H1 (cell line): Measurements from ENCODE around the gene MIA2. TPM values are rescaled to one million over a fixed set of nuclear protein-coding genes. Genes with fewer than 3 reads are reported as not detected.

ENCODE experiments used
- CTCF ChIA-PET: fragments of 300-600 bp; sonication (Branson Sonifier 250); formaldehyde crosslinking; loops from one replicate; lab custom pipeline; 2021; ENCODE audit not compliant: partially characterized antibody; lab: Charles Lee
- POLR2A ChIA-PET: fragments of 300-600 bp; sonication (Branson Sonifier 250); formaldehyde crosslinking; loops from one replicate; lab custom pipeline; 2021; ENCODE audit warnings: inconsistent platforms; ENCODE audit not compliant: partially characterized antibody; lab: Charles Lee
- DNase-seq, 2 experiments: peaks; one replicate each; pipeline versions ENCODE4 v3.0.0 to v3.0.0-alpha.2; 2010 to 2022; ENCODE audit warnings: low spot score in 2 of 2, low read depth in 1 of 2, mixed read lengths in 1 of 2
- FAIRE-seq: peaks from 2 replicates; lab custom pipeline; 2011; peaks lifted over from hg19 to GRCh38; lab: Jason Lieb, UNC
- H2AFZ ChIP-seq: 2 replicates; pipeline ENCODE4 v1.8.1; 2012; ENCODE audit warnings: low read length, inconsistent platforms
- H2AK5ac ChIP-seq: 2 replicates; pipeline ENCODE4 v1.6.1; 2013; ENCODE audit warnings: low read depth, low read length
- H2BK120ac ChIP-seq: replicated peaks from 2 replicates; pipeline ENCODE3; 2013; ENCODE audit warnings: low read depth, low read length, inconsistent platforms
- H2BK12ac ChIP-seq: 2 replicates; pipeline ENCODE4 v1.6.1; 2013; ENCODE audit warnings: low read depth, low read length
- H2BK15ac ChIP-seq: 2 replicates; pipeline ENCODE4 v1.6.1; 2013; ENCODE audit warnings: low read length
- H2BK20ac ChIP-seq: 2 replicates; pipeline ENCODE4 v1.6.1; 2013; ENCODE audit warnings: low read length
- H2BK5ac ChIP-seq: 2 replicates; pipeline ENCODE4 v1.6.1; 2013; ENCODE audit warnings: low read depth, low read length
- H3K14ac ChIP-seq: 2 replicates; pipeline ENCODE4 v1.6.1; 2013; ENCODE audit warnings: inconsistent platforms; ENCODE audit not compliant: insufficient read length
- H3K18ac ChIP-seq: 2 replicates; pipeline ENCODE4 v1.6.1; 2013; ENCODE audit warnings: low read length; ENCODE audit errors: extremely low read depth
- H3K23ac ChIP-seq: 2 replicates; pipeline ENCODE4 v1.6.1; 2013; ENCODE audit warnings: inconsistent platforms; ENCODE audit not compliant: insufficient read length
- H3K23me2 ChIP-seq: 2 replicates; pipeline ENCODE4 v1.6.1; 2013; ENCODE audit warnings: low read depth, low read length
- H3K27ac ChIP-seq: 2 replicates; pipeline ENCODE4 v1.6.1; 2011; ENCODE audit warnings: low read depth, low read length, inconsistent platforms
- H3K27me3 ChIP-seq, 4 experiments: replicated peaks in 1 of 4; 1 replicate in 1 of 4; 2 replicates in 3 of 4; pipeline versions ENCODE4 v1.6.1 to v1.8.1; 2011 to 2013; ENCODE audit warnings: low read length in 3 of 4, mild to moderate bottlenecking in 3 of 4, inconsistent platforms in 2 of 4, mixed read lengths in 2 of 4, moderate library complexity in 1 of 4; ENCODE audit not compliant: control insufficient read depth in 3 of 4, insufficient read depth in 3 of 4; ENCODE audit errors: extremely low read depth in 1 of 4
- H3K36me3 ChIP-seq, 4 experiments: 2 replicates each; pipeline versions ENCODE4 v1.6.1 to v1.8.1; 2011 to 2013; ENCODE audit warnings: mild to moderate bottlenecking in 4 of 4, low read length in 3 of 4, moderate library complexity in 2 of 4, control low read depth in 1 of 4, inconsistent platforms in 1 of 4; ENCODE audit not compliant: insufficient read depth in 4 of 4, control insufficient read depth in 2 of 4
- H3K4ac ChIP-seq: replicated peaks from 2 replicates; pipeline ENCODE3; 2013; ENCODE audit warnings: low read length, low read depth, mixed read lengths, inconsistent platforms; ENCODE audit not compliant: insufficient read length
- H3K4me1 ChIP-seq, 4 experiments: replicated peaks in 1 of 4; 1 replicate in 1 of 4; 2 replicates in 3 of 4; pipeline versions ENCODE4 v1.6.1 to v1.8.1; 2011 to 2013; ENCODE audit warnings: low read length in 3 of 4, inconsistent platforms in 2 of 4, mixed read lengths in 1 of 4; ENCODE audit not compliant: insufficient read depth in 4 of 4, control insufficient read depth in 3 of 4
- H3K4me2 ChIP-seq, 2 experiments: 2 replicates each; pipeline versions ENCODE4 v1.6.1 to v1.8.1; 2011 to 2013; ENCODE audit warnings: low read depth in 2 of 2, low read length in 2 of 2, control low read depth in 1 of 2, inconsistent platforms in 1 of 2, mild to moderate bottlenecking in 1 of 2; ENCODE audit not compliant: insufficient read depth in 1 of 2
- H3K4me3 ChIP-seq, 4 experiments: fragments of 200-600, 300-600 bp in 1 of 4; sonication (generic), shearing (Covaris generic), sonication (Bioruptor Twin) in 1 of 4; 2 replicates each; pipeline versions ENCODE4 v1.5.1 to v1.8.1; 2011 to 2016; ENCODE audit warnings: low read length in 4 of 4, low read depth in 3 of 4, control low read depth in 2 of 4, inconsistent platforms in 2 of 4, mild to moderate bottlenecking in 2 of 4, mixed read lengths in 1 of 4, moderate library complexity in 1 of 4; ENCODE audit not compliant: insufficient read depth in 2 of 4; ENCODE audit errors: extremely low read depth in 1 of 4
- H3K56ac ChIP-seq: replicated peaks from 2 replicates; pipeline ENCODE3; 2013; ENCODE audit warnings: low read depth, mild to moderate bottlenecking, mixed read lengths, low read length, inconsistent platforms; ENCODE audit not compliant: insufficient read length
- H3K79me1 ChIP-seq: 2 replicates; pipeline ENCODE4 v1.6.1; 2013; ENCODE audit warnings: low read depth, low read length, control low read depth
- H3K79me2 ChIP-seq, 2 experiments: 2 replicates each; pipeline versions ENCODE4 v1.6.1 to v1.8.1; 2012 to 2013; ENCODE audit warnings: low read length in 2 of 2, mild to moderate bottlenecking in 2 of 2, inconsistent platforms in 1 of 2; ENCODE audit not compliant: insufficient read depth in 2 of 2, control insufficient read depth in 1 of 2
- H3K9ac ChIP-seq, 4 experiments: replicated peaks in 1 of 4; 1 replicate in 1 of 4; 2 replicates in 3 of 4; pipeline versions ENCODE4 v1.6.1 to v1.8.1; 2011 to 2013; ENCODE audit warnings: low read depth in 3 of 4, low read length in 3 of 4, control low read depth in 2 of 4, mild to moderate bottlenecking in 2 of 4, moderate library complexity in 2 of 4, inconsistent platforms in 1 of 4; ENCODE audit errors: extremely low read depth in 1 of 4
- H3K9me3 ChIP-seq, 2 experiments: 2 replicates each; pipeline versions ENCODE4 v1.6.1 to v1.8.1; 2012 to 2013; ENCODE audit warnings: mild to moderate bottlenecking in 2 of 2, moderate library complexity in 2 of 2, control low read depth in 1 of 2, inconsistent platforms in 1 of 2, low read depth in 1 of 2, low read length in 1 of 2, mixed read lengths in 1 of 2; ENCODE audit not compliant: insufficient read depth in 2 of 2
- H4K20me1 ChIP-seq, 2 experiments: replicated peaks in 1 of 2; 2 replicates each; pipeline versions ENCODE3 to v1.8.1; 2011 to 2013; ENCODE audit warnings: inconsistent platforms in 2 of 2, low read length in 2 of 2, mild to moderate bottlenecking in 1 of 2; ENCODE audit not compliant: insufficient read depth in 2 of 2, control insufficient read depth in 1 of 2
- H4K5ac ChIP-seq: 2 replicates; pipeline ENCODE4 v1.6.1; 2013; ENCODE audit warnings: low read length, low read depth, mixed read lengths, inconsistent platforms; ENCODE audit not compliant: insufficient read length
- H4K8ac ChIP-seq: 2 replicates; pipeline ENCODE4 v1.8.0; 2013; ENCODE audit warnings: mild to moderate bottlenecking, moderate library complexity, low read length, inconsistent platforms; ENCODE audit not compliant: insufficient read depth; ENCODE audit errors: extremely low read depth
- H4K91ac ChIP-seq: replicated peaks from 2 replicates; pipeline ENCODE3; 2013; ENCODE audit warnings: low read length, mixed read lengths, inconsistent platforms; ENCODE audit not compliant: insufficient read length
- ATF3 ChIP-seq: IDR thresholded peaks from 2 replicates; pipeline ENCODE4 v1.6.1; 2011; ENCODE audit warnings: low read depth, mild to moderate bottlenecking, low read length; ENCODE audit not compliant: insufficient read depth
- CEBPB ChIP-seq: IDR thresholded peaks from 2 replicates; pipeline ENCODE4 v1.6.1; 2012; ENCODE audit warnings: low read depth, low read length
- E2F6 ChIP-seq: IDR thresholded peaks from 2 replicates; pipeline ENCODE4 v1.6.1; 2012; ENCODE audit warnings: inconsistent platforms
- GABPA ChIP-seq: IDR thresholded peaks from 2 replicates; pipeline ENCODE4 v1.6.1; 2011; ENCODE audit warnings: mild to moderate bottlenecking, low read length, moderate library complexity, borderline replicate concordance; ENCODE audit not compliant: insufficient read depth
- JUN ChIP-seq: IDR thresholded peaks from 2 replicates; pipeline ENCODE4 v1.6.1; 2011; ENCODE audit warnings: low read depth, mild to moderate bottlenecking, improper control_type of control experiment, low read length
- MAX ChIP-seq: IDR thresholded peaks from 2 replicates; pipeline ENCODE4 v1.6.1; 2012; ENCODE audit warnings: inconsistent platforms
- PHF8 ChIP-seq: fragments of 200-600 bp; sonication (generic); conservative IDR thresholded peaks from 2 replicates; pipeline ENCODE4 v1.7.1; 2012; ENCODE audit warnings: low read depth, mild to moderate bottlenecking, inconsistent platforms, low read length, moderate library complexity
- POLR2AphosphoS5 ChIP-seq: IDR thresholded peaks from 2 replicates; pipeline ENCODE4 v1.6.1; 2011; ENCODE audit warnings: low read depth, low read length
- RXRA ChIP-seq: IDR thresholded peaks from 2 replicates; pipeline ENCODE4 v1.6.1; 2011; ENCODE audit warnings: low read depth, mild to moderate bottlenecking, low read length, moderate library complexity; ENCODE audit not compliant: insufficient read depth
- SIN3A ChIP-seq, 2 experiments: IDR thresholded peaks in 1 of 2; conservative IDR thresholded peaks in 1 of 2; 2 replicates each; pipeline ENCODE4 v1.6.1; 2011 to 2012; ENCODE audit warnings: low read length in 2 of 2, improper control_type of control experiment in 1 of 2, low read depth in 1 of 2, mild to moderate bottlenecking in 1 of 2
- SIRT6 ChIP-seq: IDR thresholded peaks from one replicate; pipeline ENCODE4 v1.7.1; 2012; ENCODE audit warnings: low read length, inconsistent platforms
- WGBS, 2 experiments: shearing (Covaris generic) in 1 of 2; methylation state at CpG; one replicate each; pipeline versions ENCODE4 v1.1.6 to v1.1.7; 2013 to 2015; ENCODE audit warnings: low lambda C conversion rate in 2 of 2, mixed read lengths in 2 of 2, inconsistent platforms in 1 of 2, low coverage in 1 of 2, missing lambda C conversion rate in 1 of 2; ENCODE audit not compliant: insufficient replicate concordance in 2 of 2, insufficient coverage in 1 of 2, insufficient read length in 1 of 2; ENCODE audit errors: extremely low coverage in 1 of 2, missing lambda C conversion rate in 1 of 2; 5-methylcytosine and 5-hydroxymethylcytosine counted together
- polyA plus RNA-seq, 7 experiments: library from polyadenylated mRNA; depleted of rRNA in 3 of 7; stranded (reverse) in 5 of 7; unstranded in 2 of 7; fragments of >200 nt in 5 of 7; fragments of 200-250 nt in 2 of 7; gene quantifications; 1 replicate in 5 of 7; 2 replicates in 1 of 7; 4 replicates in 1 of 7; pipeline versions ENCODE4 v1.2.1 to v1.2.3, GENCODE V29; 2011 to 2013; ENCODE audit warnings: missing spikeins in 2 of 7, mixed read lengths in 2 of 7
- total RNA-seq: library from RNA; stranded (reverse); fragmentation: NEBNext Ultra II Directional; extraction: Animal tissue kit (Norgen Biotek cat#: 25700); gene quantifications from 2 replicates; pipeline ENCODE4 v1.2.1, GENCODE V29; 2021

The MIA2 gene
- total and polyA plus RNA-seq, 2 of the 8 experiments (the other 6 are each of a cell fraction or from before 2014, with no cell fraction given), result 10.1 to 15.0 TPM

- CTCF ChIA-PET, result interaction anchor here (0.8 to 1.0 kb wide), 2 partner anchors 23 to 99 kb away, joined by 3 read pairs; no protein-coding TSS in a partner anchor
- no peak for DNase-seq
- POLR2A ChIA-PET, result interaction anchor here (0.8 to 2.9 kb wide), 12 partner anchors 9 to 165 kb away, joined by 3 to 14 read pairs (median 4); partner anchors contain the start of genes FBXO33, SEC23A and TRAPPC6B
- Histone ChIP-seq H3K23ac (no peak overlapping the region), H3K18ac (peak overlapping the region; percentile 83; the same call in 1 of the 2 replicates), H3K27me3 (no peaks in the 10 kb centered on the region), H3K23me2 (peaks cover 4% of the 10 kb centered on the region), H3K27ac (peak overlapping the region; percentile 90; the same call in 1 of the 2 replicates), H3K9ac (peak overlapping the region in 3 of 4 experiments; percentile 80 to 92 (median 85); a peak in 5 of 7 replicates), H3K4ac (no peak overlapping the region), H4K8ac (peak overlapping the region; percentile 97; the same call in 1 of the 2 replicates), H2BK5ac (peak overlapping the region; percentile 98), H2AFZ (peak overlapping the region; percentile 97), H3K4me3 (peak overlapping the region; percentile 75 to 93 (median 84)), H3K36me3 (no peaks in the 10 kb centered on the region), H2BK120ac (no peak overlapping the region), H4K5ac (peak overlapping the region; percentile 66), H3K9me3 (no peaks in the 10 kb centered on the region), H3K4me2 (peak overlapping the region; percentile 87 to 98), H3K79me2 (peaks cover 3 to 47% of the 10 kb centered on the region in 2 experiments; a peak in 2 of 4 replicates), H2AK5ac (no peak overlapping the region), H3K4me1 (peaks cover 0 to 7% (median under 1%) of the 10 kb centered on the region in 4 experiments; a peak in 3 of 7 replicates), H3K56ac (peak overlapping the region; percentile 59), H2BK12ac (peak overlapping the region; percentile 75; the same call in 1 of the 2 replicates), H4K91ac (peak overlapping the region; percentile 85), H2BK20ac (no peak overlapping the region), H3K79me1 (no peaks in the 10 kb centered on the region), H4K20me1 (no peaks in the 10 kb centered on the region), H3K14ac (no peak overlapping the region), H2BK15ac (no peak overlapping the region; the same call in 1 of the 2 replicates)
- 1% methylated on average over 16 of the region's 16 CpGs; no CpG with 5 or more reads in 1 of the 2 experiments for WGBS, 2 experiments
- no peak for FAIRE-seq
- no peak for TF ChIP-seq POLR2AphosphoS5
- 0 out of 4 replicates have a peak, but pooled peaks of 1 of the 2 experiments have one; percentile 38 for TF ChIP-seq SIN3A (conservative IDR thresholded peaks at IDR 0.05 in 1 of 2, IDR thresholded peaks at IDR 0.05 in 1 of 2; ENCODE audit: low read depth in 1 of 2, low read length in 2 of 2)
- peak; percentile 84 for TF ChIP-seq E2F6
- no peak for TF ChIP-seq RXRA
- TF ChIP-seq SIRT6, result no peak
- peak; percentile 71; the same call in 1 of the 2 replicates for TF ChIP-seq MAX
- TF ChIP-seq ATF3, result no peak
- no peak for TF ChIP-seq CEBPB
- TF ChIP-seq GABPA, result no peak
- no peak for TF ChIP-seq JUN
- no peak for TF ChIP-seq PHF8
Observed at GRCh38 chr14:39267608-39268005, 33.9 kb downstream of the MIA2 start.
